ENCODE results near the gene COL6A1. TPM values are rescaled to one million over a fixed set of nuclear protein-coding genes. Genes with fewer than 3 reads are reported as not detected.
A peak's percentile ranks its signal among the peaks of the same experiment; 100 is the strongest.

Gene COL6A1
- polyA plus RNA-seq (2012; ENCODE audit: insufficient read length, low read depth), result 626 TPM

- TF ChIP-seq REST (IDR thresholded peaks at IDR 0.05; ENCODE audit: insufficient read depth in 1 of 2, low read depth in 2 of 2, low read length in 2 of 2) (peak in 1 of 2 experiments; percentile 32; a peak in 1 of 4 replicates), FOXP2 (optimal IDR thresholded peaks at IDR 0.05; ENCODE audit: borderline replicate concordance, extremely low read depth, extremely low read length, insufficient read depth) (no peak), TAF1 (IDR thresholded peaks at IDR 0.05; ENCODE audit: borderline replicate concordance, insufficient read depth, low read length) (peak; percentile 53), POLR2AphosphoS5 (IDR thresholded peaks at IDR 0.05; ENCODE audit: low read depth, low read length) (peak; percentile 87)
Measured at GRCh38 chr21:45981151-45982091, at the start of gene COL6A1. COL6A1 (plus strand) TSS chr21:45981770; CDS start chr21:45981851, 81 bp downstream.

GRCh38 chr21:45932922-45933502, 48.6 kb upstream of the COL6A1 start:
- no peak for TF ChIP-seq POLR2AphosphoS5 (IDR thresholded peaks at IDR 0.05; ENCODE audit: low read depth, low read length)
- no peak for TF ChIP-seq REST (IDR thresholded peaks at IDR 0.05; ENCODE audit: insufficient read depth in 1 of 2, low read depth in 2 of 2, low read length in 2 of 2)
- TF ChIP-seq TAF1 (IDR thresholded peaks at IDR 0.05; ENCODE audit: borderline replicate concordance, insufficient read depth, low read length), result no peak
- TF ChIP-seq FOXP2 (optimal IDR thresholded peaks at IDR 0.05; ENCODE audit: borderline replicate concordance, extremely low read depth, extremely low read length, insufficient read depth), result no peak
- no peak for TF ChIP-seq SIN3A (IDR thresholded peaks at IDR 0.05; ENCODE audit: borderline replicate concordance, insufficient read depth, low read length)

GRCh38 chr21:45934085-45934484, 47.5 kb upstream of the COL6A1 start:
- TF ChIP-seq POLR2AphosphoS5 (IDR thresholded peaks at IDR 0.05; ENCODE audit: low read depth, low read length), result no peak
- TF ChIP-seq SIN3A (IDR thresholded peaks at IDR 0.05; ENCODE audit: borderline replicate concordance, insufficient read depth, low read length), result no peak
- no peak for TF ChIP-seq TAF1 (IDR thresholded peaks at IDR 0.05; ENCODE audit: borderline replicate concordance, insufficient read depth, low read length)
- TF ChIP-seq FOXP2 (optimal IDR thresholded peaks at IDR 0.05; ENCODE audit: borderline replicate concordance, extremely low read depth, extremely low read length, insufficient read depth), result no peak
- no peak for TF ChIP-seq REST (IDR thresholded peaks at IDR 0.05; ENCODE audit: insufficient read depth in 1 of 2, low read depth in 2 of 2, low read length in 2 of 2)

- TF ChIP-seq SIN3A (IDR thresholded peaks at IDR 0.05; ENCODE audit: borderline replicate concordance, insufficient read depth, low read length), result no peak
- no peak for TF ChIP-seq POLR2AphosphoS5 (IDR thresholded peaks at IDR 0.05; ENCODE audit: low read depth, low read length)
- no peak for TF ChIP-seq REST (IDR thresholded peaks at IDR 0.05; ENCODE audit: insufficient read depth in 1 of 2, low read depth in 2 of 2, low read length in 2 of 2)
- no peak for TF ChIP-seq FOXP2 (optimal IDR thresholded peaks at IDR 0.05; ENCODE audit: borderline replicate concordance, extremely low read depth, extremely low read length, insufficient read depth)
- no peak for TF ChIP-seq TAF1 (IDR thresholded peaks at IDR 0.05; ENCODE audit: borderline replicate concordance, insufficient read depth, low read length)
Measured at GRCh38 chr21:45934554-45934953, 47.0 kb upstream of the COL6A1 start.

Measured in PFSK-1 (cell line).